ENCODE measurements around the gene KRTAP10-1.

Gene KRTAP10-1

GRCh38 chr21:44521928-44522752 lies 17.9 kb downstream of the KRTAP10-1 start:
- no peak for TF ChIP-seq CTCF (IDR thresholded peaks at IDR 0.05; ENCODE audit: insufficient read depth, low read length, poor library complexity, severe bottlenecking)
- Histone ChIP-seq H3K36me3 (ENCODE audit: control insufficient read depth, insufficient read depth, low read length) (no peaks in the 10 kb centered on the region), H3K4me3 (replicated peaks; ENCODE audit: low read depth, low read length) (no peak overlapping the region), H3K27me3 (replicated peaks; ENCODE audit: control insufficient read depth, insufficient read depth, low read length) (no peaks in the 10 kb centered on the region)
- no peak for DNase-seq (ENCODE audit: extremely low read depth, insufficient read length)

GRCh38 chr21:44521301-44521927 lies 18.6 kb downstream of the KRTAP10-1 start:
- H3K36me3 ChIP-seq (ENCODE audit: control insufficient read depth, insufficient read depth, low read length), result no peaks in the 10 kb centered on the region
- H3K27me3 ChIP-seq (replicated peaks; ENCODE audit: control insufficient read depth, insufficient read depth, low read length), result no peaks in the 10 kb centered on the region
- DNase-seq (ENCODE audit: extremely low read depth, insufficient read length), result no peak
- no peak overlapping the region for H3K4me3 ChIP-seq (replicated peaks; ENCODE audit: low read depth, low read length)
- no peak for TF ChIP-seq CTCF (IDR thresholded peaks at IDR 0.05; ENCODE audit: insufficient read depth, low read length, poor library complexity, severe bottlenecking)

- Histone ChIP-seq H3K27me3 (replicated peaks; ENCODE audit: control insufficient read depth, insufficient read depth, low read length) (no peaks in the 10 kb centered on the region), H3K4me3 (replicated peaks; ENCODE audit: low read depth, low read length) (no peak overlapping the region), H3K36me3 (ENCODE audit: control insufficient read depth, insufficient read depth, low read length) (no peaks in the 10 kb centered on the region)
- no peak for DNase-seq (ENCODE audit: extremely low read depth, insufficient read length)
- no peak for TF ChIP-seq CTCF (IDR thresholded peaks at IDR 0.05; ENCODE audit: insufficient read depth, low read length, poor library complexity, severe bottlenecking)
Observed at GRCh38 chr21:44520326-44521300, 19.4 kb downstream of the KRTAP10-1 start.

- H3K27me3 ChIP-seq (replicated peaks; ENCODE audit: control insufficient read depth, insufficient read depth, low read length), result no peaks in the 10 kb centered on the region
- H3K36me3 ChIP-seq (ENCODE audit: control insufficient read depth, insufficient read depth, low read length), result no peaks in the 10 kb centered on the region
- no peak overlapping the region for H3K4me3 ChIP-seq (replicated peaks; ENCODE audit: low read depth, low read length)
- no peak for TF ChIP-seq CTCF (IDR thresholded peaks at IDR 0.05; ENCODE audit: insufficient read depth, low read length, poor library complexity, severe bottlenecking)
- no peak for DNase-seq (ENCODE audit: extremely low read depth, insufficient read length)
Observed at GRCh38 chr21:44519346-44520325, 20.4 kb downstream of the KRTAP10-1 start.

GRCh38 chr21:44518686-44519085 lies 21.3 kb downstream of the KRTAP10-1 start:
- no peaks in the 10 kb centered on the region for H3K36me3 ChIP-seq (ENCODE audit: control insufficient read depth, insufficient read depth, low read length)
- no peak for DNase-seq (ENCODE audit: extremely low read depth, insufficient read length)
- no peaks in the 10 kb centered on the region for H3K27me3 ChIP-seq (replicated peaks; ENCODE audit: control insufficient read depth, insufficient read depth, low read length)
- no peak for TF ChIP-seq CTCF (IDR thresholded peaks at IDR 0.05; ENCODE audit: insufficient read depth, low read length, poor library complexity, severe bottlenecking)
- no peak overlapping the region for H3K4me3 ChIP-seq (replicated peaks; ENCODE audit: low read depth, low read length)

Measured in GM06990 (cell line).